Measurements from ENCODE around the gene RLN1.
"Not testable (repeated sequence)": the region's sequence is repeated elsewhere in the genome, so short reads cannot be mapped to it uniquely, and the experiment has no call there.

DNA sequence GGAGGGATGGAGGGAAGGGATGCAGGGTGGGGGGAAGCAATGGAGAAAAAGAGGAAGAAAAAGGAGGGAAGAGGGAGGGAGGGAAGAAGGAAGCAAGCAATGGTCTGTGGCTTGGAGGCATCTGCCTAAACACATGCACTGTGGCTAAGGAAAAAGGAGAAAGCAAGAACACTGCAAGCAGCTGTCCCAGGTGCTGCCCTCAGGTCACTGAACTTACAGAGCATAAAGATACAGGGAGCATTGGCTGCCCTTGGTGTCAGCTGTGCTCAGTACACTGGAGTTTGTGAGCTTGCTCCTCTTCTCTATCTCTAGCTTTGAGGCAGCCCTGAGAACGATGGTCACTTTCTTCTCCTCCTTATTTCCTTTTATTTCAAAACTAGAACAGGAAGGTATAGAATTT is 18.1 kb downstream of the RLN1 start:
- TF ChIP-seq, protein P1, sequence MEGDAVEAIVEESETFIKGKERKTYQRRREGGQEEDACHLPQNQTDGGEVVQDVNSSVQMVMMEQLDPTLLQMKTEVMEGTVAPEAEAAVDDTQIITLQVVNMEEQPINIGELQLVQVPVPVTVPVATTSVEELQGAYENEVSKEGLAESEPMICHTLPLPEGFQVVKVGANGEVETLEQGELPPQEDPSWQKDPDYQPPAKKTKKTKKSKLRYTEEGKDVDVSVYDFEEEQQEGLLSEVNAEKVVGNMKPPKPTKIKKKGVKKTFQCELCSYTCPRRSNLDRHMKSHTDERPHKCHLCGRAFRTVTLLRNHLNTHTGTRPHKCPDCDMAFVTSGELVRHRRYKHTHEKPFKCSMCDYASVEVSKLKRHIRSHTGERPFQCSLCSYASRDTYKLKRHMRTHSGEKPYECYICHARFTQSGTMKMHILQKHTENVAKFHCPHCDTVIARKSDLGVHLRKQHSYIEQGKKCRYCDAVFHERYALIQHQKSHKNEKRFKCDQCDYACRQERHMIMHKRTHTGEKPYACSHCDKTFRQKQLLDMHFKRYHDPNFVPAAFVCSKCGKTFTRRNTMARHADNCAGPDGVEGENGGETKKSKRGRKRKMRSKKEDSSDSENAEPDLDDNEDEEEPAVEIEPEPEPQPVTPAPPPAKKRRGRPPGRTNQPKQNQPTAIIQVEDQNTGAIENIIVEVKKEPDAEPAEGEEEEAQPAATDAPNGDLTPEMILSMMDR (optimal IDR thresholded peaks at IDR 0.05 in 1 of 3, IDR thresholded peaks at IDR 0.05 in 1 of 3, conservative IDR thresholded peaks at IDR 0.05 in 1 of 3; ENCODE audit: extremely low read depth in 1 of 3, insufficient read depth in 2 of 3, low read length in 3 of 3), result not testable (repeated sequence)
- TF ChIP-seq EZH2 (IDR thresholded peaks at IDR 0.05; ENCODE audit: low read length), result not testable (repeated sequence)

Data from keratinocyte (primary cell).